Epithelial cell of prostate (primary cell): ENCODE results near the gene NRAP.

Experiments used
- DNase-seq: peaks from one replicate; pipeline ENCODE4 v3.0.0-alpha.2; 2011; ENCODE audit warnings: low read depth, low spot score
- H3K27ac ChIP-seq: fragments of 450-650 bp; 2 replicates; pipeline ENCODE4 v1.5.1; 2017; ENCODE audit warnings: mild to moderate bottlenecking

NRAP gene

DNA sequence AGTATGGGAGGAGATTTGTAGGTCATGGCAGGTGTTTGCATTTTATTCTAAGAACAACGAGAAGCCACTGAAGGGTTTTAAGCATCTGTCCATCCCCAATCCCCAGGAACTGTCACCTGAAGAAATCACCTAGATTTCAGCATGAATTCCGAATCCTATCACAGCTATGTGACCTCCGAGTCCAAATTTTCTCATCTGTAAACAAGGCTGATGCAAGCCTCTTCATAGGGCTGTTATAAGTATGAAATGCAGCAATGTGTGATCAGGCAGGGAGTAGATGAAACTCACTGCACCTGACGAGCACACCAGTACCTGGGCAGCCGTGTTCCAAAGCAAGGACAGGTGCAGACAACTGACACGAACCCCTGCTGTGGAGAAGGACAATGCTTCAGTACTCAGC is 97.0 kb downstream of the NRAP start:
- no peak overlapping the region for H3K27ac ChIP-seq
- no peak for DNase-seq

DNA sequence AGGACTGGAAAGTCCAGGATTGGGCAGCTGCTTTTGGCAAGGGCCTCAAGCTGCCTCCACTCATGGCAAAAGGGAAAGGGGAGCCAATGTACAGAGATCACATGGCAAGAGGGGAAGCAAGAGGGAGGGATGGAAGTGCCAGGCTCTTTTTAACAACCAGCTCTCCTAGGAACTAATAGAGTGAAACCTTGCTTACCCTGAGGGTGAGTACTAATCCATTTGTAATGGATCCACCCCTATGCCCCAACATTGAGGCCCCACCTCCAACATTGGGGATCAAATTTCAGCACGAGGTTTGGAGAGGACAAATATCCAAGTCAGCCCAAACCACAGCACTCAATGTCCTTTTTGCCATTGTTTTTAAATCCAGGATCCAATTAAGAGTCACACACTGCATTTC is 98.5 kb downstream of the NRAP start:
- no peak overlapping the region for H3K27ac ChIP-seq
- no peak for DNase-seq

GRCh38 chr10:113563306-113564088 is 100.3 kb downstream of the NRAP start:
- no peak overlapping the region for H3K27ac ChIP-seq
- no peak for DNase-seq

DNA sequence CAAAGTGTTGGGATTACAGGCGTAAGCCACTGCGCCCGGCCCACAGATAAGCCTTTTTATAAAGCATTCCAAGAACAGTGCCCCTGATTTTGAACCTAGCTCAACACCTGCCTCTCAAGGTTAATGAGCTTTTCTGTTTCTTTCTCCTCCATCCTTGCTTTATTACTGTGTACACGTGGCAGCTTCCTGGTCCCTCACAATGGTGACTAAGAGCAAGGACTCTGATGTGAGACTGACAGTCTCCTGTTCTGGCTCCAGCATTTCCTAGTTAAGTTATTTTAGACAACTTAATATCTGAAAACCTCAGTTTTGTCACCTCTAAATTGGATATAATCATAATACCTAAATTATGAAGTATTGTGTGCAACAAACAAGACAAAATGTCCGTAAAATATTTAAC is 101.1 kb downstream of the NRAP start:
- no peak overlapping the region for H3K27ac ChIP-seq
- no peak for DNase-seq

DNA sequence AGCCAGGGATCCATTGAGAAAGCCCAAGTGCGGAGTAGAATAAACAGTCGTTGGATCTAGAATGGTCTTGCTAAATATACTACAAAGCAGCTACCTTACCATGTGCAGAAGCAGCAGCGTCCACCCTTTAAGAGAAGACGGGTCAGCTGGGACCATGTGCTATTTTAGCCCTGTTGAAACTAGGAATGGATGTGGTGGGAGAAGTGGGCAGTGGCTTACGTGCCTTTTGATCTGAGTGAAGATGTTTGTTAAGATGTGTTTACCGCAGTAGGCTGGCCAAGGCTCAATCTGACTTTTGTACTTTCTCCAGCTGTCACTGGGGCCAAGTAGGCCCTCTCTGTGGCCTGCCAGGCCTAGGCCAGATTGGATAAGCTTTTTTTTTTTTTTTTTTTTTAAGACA is 101.8 kb downstream of the NRAP start:
- no peak overlapping the region for H3K27ac ChIP-seq
- no peak for DNase-seq

DNA sequence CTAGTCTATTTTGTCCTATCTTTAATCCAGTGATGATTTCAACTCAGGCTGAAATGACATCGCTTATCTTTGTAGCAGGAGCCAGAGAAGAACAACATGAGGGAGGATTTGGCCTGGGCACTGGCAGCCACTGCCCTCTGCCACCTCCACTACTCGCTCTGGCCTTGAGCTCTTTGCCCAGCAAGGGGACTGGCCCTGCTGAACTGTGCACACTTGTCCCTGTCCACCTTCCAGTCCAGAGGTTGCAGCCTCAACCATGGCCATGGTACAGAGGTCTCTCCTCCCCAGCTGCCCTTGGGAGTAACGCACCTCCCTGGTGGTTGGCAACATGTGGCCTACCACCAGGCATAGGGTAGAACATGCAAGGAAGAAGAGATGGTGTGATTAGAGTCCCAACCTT is 102.6 kb downstream of the NRAP start:
- H3K27ac ChIP-seq: no peak overlapping the region
- no peak for DNase-seq

GRCh38 chr10:113560071-113560470 is 103.8 kb downstream of the NRAP start:
- no peak for DNase-seq

DNA sequence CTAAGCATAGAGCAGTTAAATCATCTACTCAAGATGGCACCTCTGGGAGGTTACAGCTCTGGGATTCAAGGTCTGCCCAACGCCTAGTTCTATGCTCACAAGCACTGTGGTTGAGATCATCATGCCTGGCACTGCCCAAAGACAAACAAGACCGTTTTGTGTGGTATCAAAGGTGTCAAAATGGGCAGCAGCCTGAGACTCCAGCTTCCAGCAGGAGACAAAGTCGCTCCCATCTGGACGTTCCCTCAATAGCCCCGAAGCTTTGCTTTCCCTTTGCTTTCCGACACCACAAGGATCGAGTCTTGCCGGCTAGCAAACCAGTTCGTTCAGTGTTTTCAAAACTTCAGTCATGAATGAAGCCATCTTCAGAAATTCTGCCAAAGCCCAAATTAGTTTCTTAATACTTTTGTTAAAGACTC is 105.9 kb downstream of the NRAP start:
- no peak overlapping the region for H3K27ac ChIP-seq
- DNase-seq: no peak

More at GRCh38 chr10:113560071-113560470, 103.8 kb downstream of the NRAP start:
- no peak overlapping the region for H3K27ac ChIP-seq

DNA sequence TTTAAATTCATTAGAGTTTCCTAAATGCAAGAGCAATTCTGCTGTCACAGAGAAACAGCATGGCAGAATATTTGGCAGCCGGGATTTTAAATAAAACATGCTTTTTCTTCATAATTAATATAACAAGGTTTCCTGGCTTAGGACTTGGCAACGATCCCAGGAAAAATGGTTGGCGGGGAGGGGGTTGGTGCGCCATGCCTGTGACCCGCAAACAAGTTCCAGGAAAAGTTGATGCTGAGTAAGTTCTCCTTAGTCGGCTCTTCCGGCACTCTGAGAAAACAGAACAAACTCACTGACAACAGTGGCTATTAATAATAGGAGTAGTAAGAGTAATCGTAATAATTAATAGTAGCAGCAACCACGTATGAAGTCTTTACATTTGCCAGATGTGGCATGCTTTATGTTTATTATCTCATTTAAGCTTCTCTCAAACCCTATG is 106.4 kb downstream of the NRAP start:
- no peak for DNase-seq
- H3K27ac ChIP-seq: no peak overlapping the region

DNA sequence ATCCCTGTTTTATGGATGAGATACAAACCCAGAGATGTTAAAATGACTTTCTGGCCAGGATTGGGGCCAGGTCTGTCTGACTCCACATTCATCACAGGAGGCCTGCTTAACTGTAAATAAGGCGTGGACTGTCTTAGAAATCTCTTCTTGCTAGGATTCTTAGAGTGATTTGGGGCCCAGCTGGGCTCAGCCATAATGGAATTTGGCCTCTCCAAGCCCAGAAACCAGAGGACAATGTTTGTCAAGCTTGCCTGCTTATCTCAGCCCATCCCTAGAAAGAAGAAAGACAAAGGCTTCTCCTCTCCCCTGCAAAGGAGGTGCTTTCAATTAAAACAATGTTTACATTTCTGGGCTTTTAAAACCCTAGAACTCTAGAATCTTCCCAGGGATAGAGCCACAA is 108.1 kb downstream of the NRAP start:
- no peak for DNase-seq
- no peak overlapping the region for H3K27ac ChIP-seq

DNA sequence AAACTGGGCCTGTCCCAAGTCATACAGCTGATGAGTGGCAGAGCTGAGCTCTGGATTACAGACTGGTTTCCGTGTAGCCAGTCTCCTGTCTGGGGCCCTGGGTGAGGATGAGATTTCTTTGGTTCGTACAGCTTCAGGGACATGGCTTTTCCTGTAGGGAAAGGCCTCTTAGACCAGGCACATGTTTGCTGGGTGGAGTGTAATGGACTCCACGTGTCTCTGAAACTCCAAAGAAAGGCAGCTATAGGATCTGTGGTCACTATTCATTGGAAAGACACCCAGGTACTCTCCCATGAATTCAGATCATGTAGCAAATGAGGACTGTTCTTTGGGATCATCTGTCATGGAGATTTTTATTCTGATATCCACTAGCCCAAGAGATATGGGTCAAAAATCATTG is 108.6 kb downstream of the NRAP start:
- no peak for DNase-seq
- H3K27ac ChIP-seq: no peak overlapping the region

DNA sequence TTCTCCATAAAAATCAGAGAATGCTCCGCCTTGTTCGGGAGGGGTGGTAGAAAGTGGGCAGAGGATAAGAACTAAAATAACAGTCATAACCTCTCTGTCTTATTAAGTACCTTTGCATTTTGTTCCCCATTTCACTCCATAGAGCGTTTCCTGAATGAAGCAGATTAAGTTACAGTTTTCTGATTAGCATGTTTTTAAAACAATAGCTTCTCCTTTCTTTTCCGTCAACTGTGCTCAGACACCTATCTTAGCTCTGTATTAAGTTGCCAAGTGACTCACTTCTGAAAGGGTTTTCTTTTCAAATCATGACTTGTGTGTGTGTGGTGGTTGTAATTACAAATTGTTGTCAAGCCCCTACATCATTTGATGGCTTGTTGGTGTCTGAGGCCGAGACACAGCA is 109.6 kb downstream of the NRAP start:
- no peak for DNase-seq
- H3K27ac ChIP-seq: no peak overlapping the region

GRCh38 chr10:113553149-113553548 is 110.7 kb downstream of the NRAP start:
- DNase-seq: no peak
- H3K27ac ChIP-seq: no peak overlapping the region

- H3K27ac ChIP-seq: peak within 1 kb of the TSS; percentile 6
- no peak for DNase-seq
Observed at GRCh38 chr10:113552701-113553100, 111.1 kb downstream of the NRAP start, which contains the start of gene HABP2. Gene HABP2 (plus strand): TSS chr10:113553053. CDS start chr10:113553122, 69 bp downstream.

DNA sequence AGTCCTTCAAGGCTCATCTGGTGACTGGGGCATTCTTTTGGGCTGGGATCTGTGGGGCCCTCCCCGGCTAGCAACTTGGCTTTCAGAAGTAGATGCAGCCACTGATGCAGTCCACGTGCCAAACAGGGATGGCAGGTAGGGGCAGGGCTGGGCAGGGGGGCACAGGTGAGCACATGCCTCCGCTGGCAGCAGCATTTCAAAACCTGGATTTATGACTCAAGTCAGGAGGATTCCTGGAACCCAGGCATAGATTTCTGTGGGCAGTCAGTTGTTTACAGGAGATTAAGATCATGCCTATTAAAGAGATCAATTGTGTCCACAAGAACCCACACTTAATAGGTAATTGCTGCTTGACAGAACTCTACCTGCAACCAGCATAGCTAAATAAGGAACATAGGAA is 111.8 kb downstream of the NRAP start:
- DNase-seq: peak; percentile 83
- H3K27ac ChIP-seq: peak overlapping the region; percentile 6

- peak overlapping the region; percentile 62 for H3K27ac ChIP-seq
- peak; percentile 59 for DNase-seq
Observed at GRCh38 chr10:113550365-113550764, 113.5 kb downstream of the NRAP start.

DNA sequence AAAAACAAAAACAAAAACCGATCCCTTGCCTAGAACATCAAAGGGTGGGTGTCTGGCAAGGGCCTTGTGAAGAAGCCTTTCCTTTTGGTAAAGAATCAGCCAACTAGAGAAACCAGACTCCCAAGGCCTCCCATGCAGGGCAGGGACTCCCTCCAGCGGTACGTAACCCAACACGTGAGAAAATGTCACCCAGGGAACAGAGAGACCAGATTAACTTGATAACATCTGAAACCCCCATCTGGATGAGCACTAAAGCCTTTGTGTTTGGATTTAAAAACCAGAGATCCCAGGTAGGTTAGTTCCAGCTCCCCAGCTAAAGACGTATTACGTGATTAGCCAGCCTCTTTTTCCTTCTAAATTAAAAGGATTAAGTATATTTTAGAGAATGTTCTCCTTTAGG is 114.0 kb downstream of the NRAP start:
- H3K27ac ChIP-seq: peak overlapping the region; percentile 62
- DNase-seq: no peak

DNA sequence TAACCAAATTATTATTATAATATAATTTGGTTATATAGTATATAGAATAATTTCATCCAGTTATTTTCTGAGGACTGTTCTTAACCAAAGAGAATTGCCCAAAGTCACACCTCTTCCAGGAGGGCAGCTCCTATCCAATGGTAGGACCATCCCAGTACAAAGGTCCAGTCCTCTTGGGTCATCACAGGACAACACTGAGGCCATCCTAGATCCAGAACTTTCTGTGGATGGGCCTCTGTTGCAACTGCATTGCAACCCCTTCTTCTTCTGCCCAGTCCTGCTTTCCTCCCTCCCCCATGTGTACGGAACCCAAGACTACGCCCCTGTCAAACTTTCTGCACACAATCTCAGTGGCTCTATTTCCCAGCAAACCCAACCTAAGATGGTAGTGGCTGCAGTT is 116.4 kb downstream of the NRAP start:
- DNase-seq: no peak
- no peak overlapping the region for H3K27ac ChIP-seq

GRCh38 chr10:113544392-113544791 is 119.4 kb downstream of the NRAP start:
- H3K27ac ChIP-seq: no peak overlapping the region
- no peak for DNase-seq

DNA sequence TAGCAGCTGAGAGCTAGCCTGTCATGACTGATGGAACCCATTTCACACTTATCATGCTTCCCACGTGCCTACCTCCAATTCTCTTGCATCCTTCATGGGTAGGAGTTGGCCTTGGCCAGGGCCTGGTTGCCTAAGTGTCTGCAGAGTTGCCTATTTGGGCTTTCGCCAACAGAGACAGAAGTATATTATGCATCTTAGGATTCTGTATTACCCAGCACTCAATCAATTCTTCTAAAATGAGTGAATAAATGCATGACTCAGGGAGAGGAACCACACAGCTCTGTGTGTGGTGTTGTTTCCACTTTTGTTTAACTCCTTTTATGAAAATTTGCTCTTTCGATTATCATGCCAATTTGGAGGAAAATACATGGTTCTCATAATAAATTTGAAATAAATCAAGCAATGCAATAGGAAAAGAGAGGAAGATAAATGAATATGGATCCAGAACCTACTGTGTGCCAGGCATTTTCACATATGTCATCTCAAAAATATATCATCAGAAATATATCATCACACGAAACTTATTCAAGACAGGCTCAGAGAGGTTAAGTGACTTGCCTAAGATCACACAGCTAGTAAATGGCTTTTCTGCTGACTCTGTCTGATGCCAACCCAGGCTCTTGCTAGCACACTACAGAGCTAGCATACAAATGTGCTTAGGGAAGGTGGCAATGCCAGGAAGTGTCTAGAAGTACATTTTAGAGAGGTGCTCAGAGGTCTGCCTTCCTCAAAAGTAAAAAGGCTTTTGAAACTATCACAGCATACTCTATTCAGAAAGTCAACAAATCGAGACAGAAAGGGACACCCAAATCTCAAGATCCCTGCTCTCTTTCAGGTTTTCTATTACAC is 120.5 kb downstream of the NRAP start:
- no peak overlapping the region for H3K27ac ChIP-seq

DNA sequence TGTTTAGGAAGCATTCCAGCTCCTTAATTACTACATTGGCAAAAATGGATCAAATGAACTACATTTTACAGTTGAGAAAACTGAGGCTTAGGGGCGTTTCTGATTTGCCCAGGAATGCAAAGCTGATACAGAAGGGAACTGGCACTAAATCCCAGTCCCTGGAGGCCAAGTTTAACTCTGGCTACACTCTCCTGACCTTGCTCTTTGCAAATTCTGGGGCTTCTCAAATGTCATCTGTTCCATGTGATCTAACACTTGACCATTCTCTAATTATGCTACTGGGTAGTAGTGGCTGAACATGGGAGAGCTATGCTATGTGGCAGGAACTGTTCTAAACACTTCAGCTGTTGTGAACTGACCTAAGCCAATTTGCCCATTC is 122.3 kb downstream of the NRAP start:
- no peak for DNase-seq
- no peak overlapping the region for H3K27ac ChIP-seq

More for the DNA sequence above, 120.5 kb downstream of the NRAP start:
- DNase-seq: no peak
